Measurements from ENCODE around the gene FSD1. TPM values are rescaled to one million over a fixed set of nuclear protein-coding genes. Genes with fewer than 3 reads are reported as not detected.

FSD1 gene
- total RNA-seq, 2 experiments from 2014 or later: 19.8 to 23.2 TPM

DNA sequence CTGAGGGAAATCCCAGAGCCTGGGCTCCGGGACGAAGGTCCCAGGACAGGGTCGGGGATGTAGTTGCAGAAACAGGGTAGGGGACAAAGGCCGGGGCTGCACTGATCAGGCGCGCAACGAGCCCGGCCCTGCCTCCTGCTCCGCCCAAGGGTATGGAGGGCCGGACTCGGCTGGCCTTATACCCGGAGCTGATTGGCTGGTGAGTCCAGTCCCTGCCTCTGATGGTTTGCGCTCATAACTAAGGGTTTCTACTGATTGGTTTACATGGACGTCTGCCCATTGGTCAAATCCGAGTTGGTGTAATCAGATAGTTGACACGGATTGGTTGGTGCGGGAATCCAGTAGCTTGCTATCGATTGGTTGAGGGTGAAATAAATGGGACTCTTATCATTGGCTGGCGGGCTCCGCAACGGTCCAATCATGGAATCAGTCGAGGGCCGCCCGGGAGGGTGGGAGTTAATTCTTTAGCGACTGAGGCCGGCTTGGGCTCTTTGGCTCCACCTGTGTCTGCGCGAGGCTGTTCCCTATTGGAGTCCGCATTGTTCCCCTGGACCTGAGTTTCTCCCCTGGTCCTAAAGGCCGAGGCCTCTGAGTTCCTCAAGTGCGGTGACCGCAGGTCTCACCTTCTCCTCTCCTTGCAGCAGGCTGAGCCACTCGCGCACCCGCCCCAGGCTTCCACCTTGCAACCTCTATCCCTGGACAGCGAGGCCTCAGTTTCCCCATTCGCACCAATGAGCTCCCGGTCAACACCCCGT lies 38.4 kb downstream of the FSD1 start:
- TF ChIP-seq, protein P1, sequence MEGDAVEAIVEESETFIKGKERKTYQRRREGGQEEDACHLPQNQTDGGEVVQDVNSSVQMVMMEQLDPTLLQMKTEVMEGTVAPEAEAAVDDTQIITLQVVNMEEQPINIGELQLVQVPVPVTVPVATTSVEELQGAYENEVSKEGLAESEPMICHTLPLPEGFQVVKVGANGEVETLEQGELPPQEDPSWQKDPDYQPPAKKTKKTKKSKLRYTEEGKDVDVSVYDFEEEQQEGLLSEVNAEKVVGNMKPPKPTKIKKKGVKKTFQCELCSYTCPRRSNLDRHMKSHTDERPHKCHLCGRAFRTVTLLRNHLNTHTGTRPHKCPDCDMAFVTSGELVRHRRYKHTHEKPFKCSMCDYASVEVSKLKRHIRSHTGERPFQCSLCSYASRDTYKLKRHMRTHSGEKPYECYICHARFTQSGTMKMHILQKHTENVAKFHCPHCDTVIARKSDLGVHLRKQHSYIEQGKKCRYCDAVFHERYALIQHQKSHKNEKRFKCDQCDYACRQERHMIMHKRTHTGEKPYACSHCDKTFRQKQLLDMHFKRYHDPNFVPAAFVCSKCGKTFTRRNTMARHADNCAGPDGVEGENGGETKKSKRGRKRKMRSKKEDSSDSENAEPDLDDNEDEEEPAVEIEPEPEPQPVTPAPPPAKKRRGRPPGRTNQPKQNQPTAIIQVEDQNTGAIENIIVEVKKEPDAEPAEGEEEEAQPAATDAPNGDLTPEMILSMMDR (conservative IDR thresholded peaks at IDR 0.05; ENCODE audit: low read length): peak; percentile 49
- no peak for TF ChIP-seq EZH2phosphoT487 (IDR thresholded peaks at IDR 0.05; ENCODE audit: borderline replicate concordance, low read depth, low read length)
- CTCF ChIA-PET (ENCODE audit: unreplicated experiment): interaction anchor here (0.6 to 1.4 kb wide), 4 partner anchors 9 to 75 kb away, joined by 3 to 7 read pairs (median 4); partner anchors contain the start of gene CHAF1A
- Histone ChIP-seq H3K4me1 (ENCODE audit: insufficient read depth, low read length, poor library complexity, severe bottlenecking) (peaks cover 15% of the 10 kb centered on the region), H2AFZ (ENCODE audit: low read length) (peak overlapping the region; percentile 82), H3K9me2 (ENCODE audit: insufficient read depth, low read length) (no peaks in the 10 kb centered on the region), H3K79me2 (ENCODE audit: insufficient read depth, low read depth, low read length) (no peaks in the 10 kb centered on the region), H4K20me1 (ENCODE audit: insufficient read depth, low read length) (no peaks in the 10 kb centered on the region), H3K4me3 (ENCODE audit: low read depth, low read length, poor library complexity, severe bottlenecking) (peak overlapping the region; percentile 74), H3K9me3 (ENCODE audit: low read length) (no peaks in the 10 kb centered on the region), H3K4me2 (ENCODE audit: low read length) (peak overlapping the region; percentile 87), H3K27ac (ENCODE audit: low read depth, low read length, poor library complexity, severe bottlenecking) (peak overlapping the region; percentile 75), H3K36me3 (ENCODE audit: insufficient read depth, low read length) (peaks cover 8% of the 10 kb centered on the region; the same call in 1 of the 2 replicates)
- POLR2A ChIA-PET: interaction anchor here (0.6 to 1.5 kb wide), 9 partner anchors 22 to 197 kb away, joined by 3 to 5 read pairs (median 3); partner anchors contain the start of genes HDGFL2 and LRG1
- DNase-seq (ENCODE audit: low spot score): peak; percentile 100
- intact Hi-C loops (cut with micrococcal nuclease; ENCODE audit: unreplicated experiment): loop anchor here (2.0 kb wide), 1 partner anchor 58 kb away; the partner anchor contains the start of gene SH3GL1
- no TSS peak for BruUV-seq (replicated peaks)

DNA sequence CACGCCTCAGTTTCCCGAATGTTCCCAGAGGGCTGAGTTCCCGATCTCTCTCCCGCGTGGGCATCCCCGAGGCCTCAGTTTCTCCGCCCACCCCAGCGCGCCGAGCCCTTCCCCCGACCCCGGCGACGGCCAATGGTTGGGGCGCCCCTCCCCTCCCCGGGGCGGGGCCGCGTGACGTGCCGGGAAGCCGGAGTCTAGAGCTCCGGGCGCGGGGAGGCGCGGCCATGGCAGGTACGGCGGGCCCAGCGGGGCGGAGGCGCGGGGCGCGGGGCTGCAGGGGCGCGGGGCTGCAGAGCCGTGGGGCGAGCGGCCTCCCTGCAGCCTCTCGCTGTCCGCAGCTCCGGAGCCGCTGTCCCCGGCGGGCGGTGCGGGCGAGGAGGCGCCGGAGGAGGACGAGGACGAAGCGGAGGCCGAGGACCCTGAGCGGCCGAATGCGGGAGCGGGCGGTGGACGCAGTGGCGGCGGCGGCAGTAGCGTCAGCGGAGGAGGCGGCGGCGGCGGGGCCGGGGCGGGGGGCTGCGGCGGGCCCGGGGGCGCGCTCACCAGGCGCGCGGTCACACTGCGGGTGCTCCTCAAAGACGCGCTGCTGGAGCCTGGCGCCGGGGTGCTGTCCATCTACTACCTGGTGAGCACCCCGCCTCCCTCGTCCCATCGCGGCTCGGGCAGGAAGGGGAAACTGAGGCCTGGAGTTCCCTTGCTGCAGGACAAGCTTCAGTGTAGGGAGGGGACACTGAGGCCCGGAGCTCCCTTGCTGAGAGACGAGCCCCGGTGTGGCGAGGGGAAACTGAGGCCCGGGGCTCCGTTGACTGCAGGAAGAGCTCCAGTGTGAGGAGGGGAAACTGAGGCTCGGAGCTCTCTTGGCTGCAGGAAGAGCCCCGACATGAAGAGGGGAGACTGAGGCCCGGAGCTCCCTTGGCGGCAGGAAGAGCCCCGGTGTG lies 39.2 kb downstream of the FSD1 start, which contains the start of gene MPND:
Gene MPND (plus strand): TSS at position 193 of the 938 bp plus-strand sequence. CDS start 32 bp downstream, at position 225.
- Histone ChIP-seq H3K36me3 (ENCODE audit: insufficient read depth, low read length) (peaks cover 8% of the 10 kb centered on the region; the same call in 1 of the 2 replicates), H3K27ac (ENCODE audit: low read depth, low read length, poor library complexity, severe bottlenecking) (peak within 1 kb of the TSS; percentile 75), H3K4me3 (ENCODE audit: low read depth, low read length, poor library complexity, severe bottlenecking) (peak within 1 kb of the TSS; percentile 74), H3K9me2 (ENCODE audit: insufficient read depth, low read length) (no peaks in the 10 kb centered on the region), H2AFZ (ENCODE audit: low read length) (peak within 1 kb of the TSS; percentile 82), H3K4me1 (ENCODE audit: insufficient read depth, low read length, poor library complexity, severe bottlenecking) (peaks cover 13% of the 10 kb centered on the region), H3K9me3 (ENCODE audit: low read length) (no peaks in the 10 kb centered on the region), H3K4me2 (ENCODE audit: low read length) (peak within 1 kb of the TSS; percentile 87), H3K79me2 (ENCODE audit: insufficient read depth, low read depth, low read length) (no peaks in the 10 kb centered on the region), H4K20me1 (ENCODE audit: insufficient read depth, low read length) (no peaks in the 10 kb centered on the region)
- CTCF ChIA-PET (ENCODE audit: unreplicated experiment): interaction anchor here (0.5 to 1.4 kb wide), 3 partner anchors 8 to 191 kb away, joined by 3 to 7 read pairs (median 5); no protein-coding TSS in a partner anchor
- peak; percentile 92 for DNase-seq (ENCODE audit: low spot score)
- TF ChIP-seq, protein P1 (conservative IDR thresholded peaks at IDR 0.05; ENCODE audit: low read length): no peak
- no peak for TF ChIP-seq EZH2phosphoT487 (IDR thresholded peaks at IDR 0.05; ENCODE audit: borderline replicate concordance, low read depth, low read length)
- intact Hi-C loops (cut with micrococcal nuclease; ENCODE audit: unreplicated experiment): loop anchor here (2.0 kb wide), 1 partner anchor 57 kb away; the partner anchor contains the start of gene SH3GL1
- BruUV-seq (replicated peaks): no TSS peak
- POLR2A ChIA-PET: interaction anchor here (0.5 to 1.5 kb wide), 9 partner anchors 23 to 131 kb away, joined by 3 to 5 read pairs (median 3); partner anchors contain the start of gene HDGFL2

Data from OCI-LY7 (cell line).